ENCODE results near the gene SLC47A1.
A peak's percentile ranks its signal among the peaks of the same experiment; 100 is the strongest.

SLC47A1 gene

GRCh38 chr17:19533718-19534561, at the start of gene SLC47A1 (continued):
- TF ChIP-seq ZNF10 (tag by site-specific recombination; IDR thresholded peaks at IDR 0.05), result no peak
- TF ChIP-seq ZSCAN16 (tag by site-specific recombination; IDR thresholded peaks at IDR 0.05), result no peak
- peak; percentile 84 for TF ChIP-seq ZNF76 (tag by site-specific recombination; IDR thresholded peaks at IDR 0.05; ENCODE audit: borderline replicate concordance, low read depth)
- no peak for TF ChIP-seq ZNF707 (tag by site-specific recombination; IDR thresholded peaks at IDR 0.05)
- TF ChIP-seq ZNF561 (tag by site-specific recombination; IDR thresholded peaks at IDR 0.05; ENCODE audit: borderline replicate concordance), result no peak
- TF ChIP-seq ZNF292 (tag by site-specific recombination; IDR thresholded peaks at IDR 0.05; ENCODE audit: borderline replicate concordance, low read depth), result no peak
- no peak; the same call in 1 of the 2 replicates for TF ChIP-seq KLF8 (tag by site-specific recombination; IDR thresholded peaks at IDR 0.05)
- TF ChIP-seq OVOL3 (tag by site-specific recombination; IDR thresholded peaks at IDR 0.05), result no peak
- TF ChIP-seq WT1 (tag by site-specific recombination; IDR thresholded peaks at IDR 0.05), result no peak
- no peak for TF ChIP-seq ZNF112 (tag by site-specific recombination; IDR thresholded peaks at IDR 0.05)
- TF ChIP-seq ZNF311 (tag by site-specific recombination; IDR thresholded peaks at IDR 0.05; ENCODE audit: borderline replicate concordance), result no peak
- TF ChIP-seq ZIC2 (tag by site-specific recombination; IDR thresholded peaks at IDR 0.05), result peak; percentile 58
- no peak for TF ChIP-seq ZNF555 (tag by site-specific recombination; conservative IDR thresholded peaks at IDR 0.05)
- no peak for TF ChIP-seq KLF17 (tag by site-specific recombination; IDR thresholded peaks at IDR 0.05)
- TF ChIP-seq ZNF843 (tag by site-specific recombination; IDR thresholded peaks at IDR 0.05), result no peak
- TF ChIP-seq ZEB2 (tag by site-specific recombination; IDR thresholded peaks at IDR 0.05), result peak; percentile 49
- TF ChIP-seq ZNF837 (tag by site-specific recombination; IDR thresholded peaks at IDR 0.05), result no peak
- TF ChIP-seq, protein P1, sequence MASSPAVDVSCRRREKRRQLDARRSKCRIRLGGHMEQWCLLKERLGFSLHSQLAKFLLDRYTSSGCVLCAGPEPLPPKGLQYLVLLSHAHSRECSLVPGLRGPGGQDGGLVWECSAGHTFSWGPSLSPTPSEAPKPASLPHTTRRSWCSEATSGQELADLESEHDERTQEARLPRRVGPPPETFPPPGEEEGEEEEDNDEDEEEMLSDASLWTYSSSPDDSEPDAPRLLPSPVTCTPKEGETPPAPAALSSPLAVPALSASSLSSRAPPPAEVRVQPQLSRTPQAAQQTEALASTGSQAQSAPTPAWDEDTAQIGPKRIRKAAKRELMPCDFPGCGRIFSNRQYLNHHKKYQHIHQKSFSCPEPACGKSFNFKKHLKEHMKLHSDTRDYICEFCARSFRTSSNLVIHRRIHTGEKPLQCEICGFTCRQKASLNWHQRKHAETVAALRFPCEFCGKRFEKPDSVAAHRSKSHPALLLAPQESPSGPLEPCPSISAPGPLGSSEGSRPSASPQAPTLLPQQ (tag by site-specific recombination; IDR thresholded peaks at IDR 0.05), result peak; percentile 53; the same call in 1 of the 2 replicates
- TF ChIP-seq SALL2 (tag by site-specific recombination; IDR thresholded peaks at IDR 0.05; ENCODE audit: borderline replicate concordance), result no peak
- no peak for TF ChIP-seq HOXD13 (CRISPR knock-in tag; IDR thresholded peaks at IDR 0.05; ENCODE audit: borderline replicate concordance)
- no peak for TF ChIP-seq ZNF549 (tag by site-specific recombination; IDR thresholded peaks at IDR 0.05)
- TF ChIP-seq, protein P2, sequence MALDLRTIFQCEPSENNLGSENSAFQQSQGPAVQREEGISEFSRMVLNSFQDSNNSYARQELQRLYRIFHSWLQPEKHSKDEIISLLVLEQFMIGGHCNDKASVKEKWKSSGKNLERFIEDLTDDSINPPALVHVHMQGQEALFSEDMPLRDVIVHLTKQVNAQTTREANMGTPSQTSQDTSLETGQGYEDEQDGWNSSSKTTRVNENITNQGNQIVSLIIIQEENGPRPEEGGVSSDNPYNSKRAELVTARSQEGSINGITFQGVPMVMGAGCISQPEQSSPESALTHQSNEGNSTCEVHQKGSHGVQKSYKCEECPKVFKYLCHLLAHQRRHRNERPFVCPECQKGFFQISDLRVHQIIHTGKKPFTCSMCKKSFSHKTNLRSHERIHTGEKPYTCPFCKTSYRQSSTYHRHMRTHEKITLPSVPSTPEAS (tag by site-specific recombination; IDR thresholded peaks at IDR 0.05), result no peak
- 0 out of 2 replicates have a peak, but pooled peaks have one; percentile 21 for TF ChIP-seq KLF16 (tag by site-specific recombination; IDR thresholded peaks at IDR 0.05)
- TF ChIP-seq ZNF341 (tag by site-specific recombination; IDR thresholded peaks at IDR 0.05; ENCODE audit: low read depth), result peak; percentile 58
- TF ChIP-seq YY2 (tag by site-specific recombination; IDR thresholded peaks at IDR 0.05), result no peak
- no peak for TF ChIP-seq SP2 (tag by site-specific recombination; IDR thresholded peaks at IDR 0.05)
- no peak for TF ChIP-seq ZNF792 (tag by site-specific recombination; IDR thresholded peaks at IDR 0.05)
- TF ChIP-seq ZNF433 (tag by site-specific recombination; IDR thresholded peaks at IDR 0.05; ENCODE audit: low read depth), result no peak
- no peak for TF ChIP-seq TRIM28 (IDR thresholded peaks at IDR 0.05; ENCODE audit: borderline replicate concordance, low read length)
- TF ChIP-seq, protein P3, sequence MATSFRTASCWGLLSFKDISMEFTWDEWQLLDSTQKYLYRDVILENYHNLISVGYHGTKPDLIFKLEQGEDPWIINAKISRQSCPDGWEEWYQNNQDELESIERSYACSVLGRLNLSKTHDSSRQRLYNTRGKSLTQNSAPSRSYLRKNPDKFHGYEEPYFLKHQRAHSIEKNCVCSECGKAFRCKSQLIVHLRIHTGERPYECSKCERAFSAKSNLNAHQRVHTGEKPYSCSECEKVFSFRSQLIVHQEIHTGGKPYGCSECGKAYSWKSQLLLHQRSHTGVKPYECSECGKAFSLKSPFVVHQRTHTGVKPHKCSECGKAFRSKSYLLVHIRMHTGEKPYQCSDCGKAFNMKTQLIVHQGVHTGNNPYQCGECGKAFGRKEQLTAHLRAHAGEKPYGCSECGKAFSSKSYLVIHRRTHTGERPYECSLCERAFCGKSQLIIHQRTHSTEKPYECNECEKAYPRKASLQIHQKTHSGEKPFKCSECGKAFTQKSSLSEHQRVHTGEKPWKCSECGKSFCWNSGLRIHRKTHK (tag by site-specific recombination; IDR thresholded peaks at IDR 0.05), result no peak
- TF ChIP-seq TCF7L2 (IDR thresholded peaks at IDR 0.05; ENCODE audit: borderline replicate concordance, low read depth, low read length), result no peak
- TF ChIP-seq ZNF248 (tag by site-specific recombination; IDR thresholded peaks at IDR 0.05), result no peak
- TF ChIP-seq ZNF585B (tag by site-specific recombination; IDR thresholded peaks at IDR 0.05), result no peak
- TF ChIP-seq ZNF623 (tag by site-specific recombination; IDR thresholded peaks at IDR 0.05), result no peak
- TF ChIP-seq ZNF404 (tag by site-specific recombination; IDR thresholded peaks at IDR 0.05), result no peak
- TF ChIP-seq ZNF211 (tag by site-specific recombination; IDR thresholded peaks at IDR 0.05; ENCODE audit: low read depth), result no peak
- TF ChIP-seq ZBTB17 (tag by site-specific recombination; IDR thresholded peaks at IDR 0.05), result peak; percentile 63

Measured in HEK293 (cell line).